Measurements from ENCODE around the gene ARHGEF19. TPM values are rescaled to one million over a fixed set of nuclear protein-coding genes. Genes with fewer than 3 reads are reported as not detected.

Gene ARHGEF19
- total RNA-seq, 1 experiment from 2014 or later, result 7.7 TPM

- no peaks in the 10 kb centered on the region for H3K9me3 Mint-ChIP-seq (ENCODE audit: unreplicated experiment)
- peaks cover 27% of the 10 kb centered on the region for H3K36me3 Mint-ChIP-seq (ENCODE audit: insufficient read depth, unreplicated experiment)
- no peak overlapping the region for H3K27ac Mint-ChIP-seq (ENCODE audit: unreplicated experiment)
- no TSS peak for BruUV-seq (replicated peaks)
- Histone ChIP-seq H3K4me1 (no peaks in the 10 kb centered on the region), H3K9me3 (no peaks in the 10 kb centered on the region), H3K4me3 (ENCODE audit: low read depth, low read length) (no peak overlapping the region), H3K27me3 (replicated peaks; ENCODE audit: control insufficient read depth, insufficient read depth, low read length) (no peaks in the 10 kb centered on the region), H3K36me3 (ENCODE audit: control insufficient read depth, insufficient read depth, low read length) (no peaks in the 10 kb centered on the region)
- H3K27me3 Mint-ChIP-seq (ENCODE audit: insufficient read depth, unreplicated experiment), result no peaks in the 10 kb centered on the region
- ChIA-PET CTCF (no interaction called here), POLR2A (no interaction called here)
- H3K4me1 Mint-ChIP-seq (ENCODE audit: low read depth, unreplicated experiment), result no peaks in the 10 kb centered on the region
- no peak overlapping the region for H3K4me3 Mint-ChIP-seq (ENCODE audit: unreplicated experiment)
- intact Hi-C loops (cut with micrococcal nuclease; ENCODE audit: unreplicated experiment), result loop anchor here (2.0 kb wide), 1 partner anchor 117 kb away; no protein-coding TSS in a partner anchor
- TF ChIP-seq CTCF (IDR thresholded peaks at IDR 0.05; ENCODE audit: insufficient read depth in 1 of 2, low read depth in 1 of 2, low read length in 1 of 2, severe bottlenecking in 1 of 2, unreplicated experiment in 1 of 2), result no peak
- no peak for DNase-seq
These were observed 33.2 kb upstream of the ARHGEF19 start for GRCh38 chr1:16245476-16246196.

- H3K4me1 Mint-ChIP-seq (ENCODE audit: low read depth, unreplicated experiment), result no peaks in the 10 kb centered on the region
- Histone ChIP-seq H3K9me3 (no peaks in the 10 kb centered on the region), H3K36me3 (ENCODE audit: control insufficient read depth, insufficient read depth, low read length) (no peaks in the 10 kb centered on the region), H3K4me1 (no peaks in the 10 kb centered on the region), H3K4me3 (ENCODE audit: low read depth, low read length) (no peak overlapping the region), H3K27me3 (replicated peaks; ENCODE audit: control insufficient read depth, insufficient read depth, low read length) (no peaks in the 10 kb centered on the region)
- no peak for DNase-seq
- no TSS peak for BruUV-seq (replicated peaks)
- H3K27ac Mint-ChIP-seq (ENCODE audit: unreplicated experiment), result no peak overlapping the region
- no peak overlapping the region for H3K4me3 Mint-ChIP-seq (ENCODE audit: unreplicated experiment)
- H3K9me3 Mint-ChIP-seq (ENCODE audit: unreplicated experiment), result no peaks in the 10 kb centered on the region
- no peaks in the 10 kb centered on the region for H3K27me3 Mint-ChIP-seq (ENCODE audit: insufficient read depth, unreplicated experiment)
- POLR2A ChIA-PET, result interaction anchor here (1.0 kb wide), 1 partner anchor 38 kb away, joined by 3 read pairs; no protein-coding TSS in a partner anchor
- no peak for TF ChIP-seq CTCF (IDR thresholded peaks at IDR 0.05; ENCODE audit: insufficient read depth in 1 of 2, low read depth in 1 of 2, low read length in 1 of 2, severe bottlenecking in 1 of 2, unreplicated experiment in 1 of 2)
- intact Hi-C loops (cut with micrococcal nuclease; ENCODE audit: unreplicated experiment), result loop anchor here (1.0 to 2.0 kb wide), 3 partner anchors 39 to 165 kb away; no protein-coding TSS in a partner anchor
- CTCF ChIA-PET, result interaction anchor here (0.5 to 2.0 kb wide), 5 partner anchors 9 to 166 kb away, joined by 3 to 9 read pairs (median 3); no protein-coding TSS in a partner anchor
- H3K36me3 Mint-ChIP-seq (ENCODE audit: insufficient read depth, unreplicated experiment), result peaks cover 25% of the 10 kb centered on the region
These were observed 32.3 kb upstream of the ARHGEF19 start for GRCh38 chr1:16244650-16245285.

GRCh38 chr1:16243936-16244649, 31.6 kb upstream of the ARHGEF19 start:
- Histone ChIP-seq H3K9me3 (no peaks in the 10 kb centered on the region), H3K4me3 (ENCODE audit: low read depth, low read length) (no peak overlapping the region), H3K27me3 (replicated peaks; ENCODE audit: control insufficient read depth, insufficient read depth, low read length) (no peaks in the 10 kb centered on the region), H3K4me1 (no peaks in the 10 kb centered on the region), H3K36me3 (ENCODE audit: control insufficient read depth, insufficient read depth, low read length) (no peaks in the 10 kb centered on the region)
- H3K9me3 Mint-ChIP-seq (ENCODE audit: unreplicated experiment), result no peaks in the 10 kb centered on the region
- no peaks in the 10 kb centered on the region for H3K4me1 Mint-ChIP-seq (ENCODE audit: low read depth, unreplicated experiment)
- ChIA-PET CTCF (interaction anchor here (0.5 to 2.0 kb wide), 5 partner anchors 10 to 165 kb away, joined by 3 to 9 read pairs (median 3); no protein-coding TSS in a partner anchor), POLR2A (interaction anchor here (0.5 to 1.0 kb wide), 2 partner anchors 37 to 104 kb away, joined by 3 read pairs; no protein-coding TSS in a partner anchor)
- H3K27ac Mint-ChIP-seq (ENCODE audit: unreplicated experiment), result no peak overlapping the region
- peaks cover 18% of the 10 kb centered on the region for H3K36me3 Mint-ChIP-seq (ENCODE audit: insufficient read depth, unreplicated experiment)
- peak; percentile 67 to 73 for DNase-seq
- TF ChIP-seq CTCF (IDR thresholded peaks at IDR 0.05; ENCODE audit: insufficient read depth in 1 of 2, low read depth in 1 of 2, low read length in 1 of 2, severe bottlenecking in 1 of 2, unreplicated experiment in 1 of 2), result peak; percentile 69
- no TSS peak for BruUV-seq (replicated peaks)
- no peak overlapping the region for H3K4me3 Mint-ChIP-seq (ENCODE audit: unreplicated experiment)
- intact Hi-C loops (cut with micrococcal nuclease; ENCODE audit: unreplicated experiment), result loop anchor here (1.0 to 2.0 kb wide), 3 partner anchors 39 to 165 kb away; no protein-coding TSS in a partner anchor
- H3K27me3 Mint-ChIP-seq (ENCODE audit: insufficient read depth, unreplicated experiment), result no peaks in the 10 kb centered on the region
